ENCODE data around the gene NEK1. TPM values are rescaled to one million over a fixed set of nuclear protein-coding genes. Genes with fewer than 3 reads are reported as not detected.

The NEK1 gene
- total and polyA plus RNA-seq, 2 of the 13 experiments (the other 11 are each of a cell fraction or from before 2014, with no cell fraction given) = 2.9 to 5.4 TPM

- TF ChIP-seq ARID3A (IDR thresholded peaks at IDR 0.05; ENCODE audit: low read depth, low read length) = peak; percentile 27; the same call in 1 of the 2 replicates
- TF ChIP-seq MEF2D (CRISPR knock-in tag; IDR thresholded peaks at IDR 0.05) = no peak
- TF ChIP-seq ARID2 (CRISPR knock-in tag; IDR thresholded peaks at IDR 0.05; ENCODE audit: borderline replicate concordance) = no peak
- no peak for TF ChIP-seq SRSF4 (IDR thresholded peaks at IDR 0.05; ENCODE audit: low read depth, low read length, poor library complexity, severe bottlenecking)
- TF ChIP-seq ZBTB46 (CRISPR knock-in tag; IDR thresholded peaks at IDR 0.05; ENCODE audit: borderline replicate concordance) = no peak
- no peak for TF ChIP-seq NR2F6 (IDR thresholded peaks at IDR 0.05)
- no peak for TF ChIP-seq NR2F6 (CRISPR knock-in tag; IDR thresholded peaks at IDR 0.05)
- TF ChIP-seq ZNF362 (CRISPR knock-in tag; IDR thresholded peaks at IDR 0.05; ENCODE audit: borderline replicate concordance) = peak; percentile 40; the same call in 1 of the 2 replicates
- no peak for TF ChIP-seq FOXK2 (IDR thresholded peaks at IDR 0.05)
- no peak for TF ChIP-seq MEIS1 (CRISPR knock-in tag; IDR thresholded peaks at IDR 0.05; ENCODE audit: borderline replicate concordance)
- 0 out of 2 replicates have a peak, but pooled peaks have one; percentile 9 for TF ChIP-seq RAD21 (CRISPR knock-in tag; IDR thresholded peaks at IDR 0.05)
These were observed 46.2 kb downstream of the NEK1 start (continued) for GRCh38 chr4:169566021-169566818.

Measured in HepG2 (cell line).